OCI-LY1 (cell line): ENCODE results near the gene PPP1R14C.

ENCODE experiments used
- H2AFZ ChIP-seq: fragments of 200-600 bp; sonication (generic), shearing (Covaris generic); 2 replicates; pipeline ENCODE4 v1.6.0; 2014; ENCODE audit warnings: antibody characterized with exemption, mild to moderate bottlenecking, low read length
- H3F3A ChIP-seq: fragments of 200-600 bp; sonication (generic), shearing (Covaris generic); 2 replicates; pipeline ENCODE4 v1.6.0; 2014; ENCODE audit warnings: mild to moderate bottlenecking, antibody characterized with exemption, low read length, moderate library complexity; ENCODE audit not compliant: insufficient read depth
- H3K27ac ChIP-seq: fragments of 200-600 bp; sonication (generic); 2 replicates; pipeline ENCODE4 v1.5.1; 2014; ENCODE audit warnings: low read length, mixed run types, mild to moderate bottlenecking, low read depth; ENCODE audit not compliant: poor library complexity, severe bottlenecking
- H3K27me3 ChIP-seq: fragments of 200-600 bp; sonication (generic); 2 replicates; pipeline ENCODE4 v1.6.0; 2014; ENCODE audit warnings: antibody characterized with exemption, mild to moderate bottlenecking, low read length, moderate library complexity; ENCODE audit not compliant: insufficient read depth
- H3K36me3 ChIP-seq: fragments of 200-600 bp; sonication (generic); 2 replicates; pipeline ENCODE4 v1.6.1; 2014; ENCODE audit warnings: mild to moderate bottlenecking, antibody characterized with exemption, low read length, moderate library complexity, mixed read lengths; ENCODE audit not compliant: insufficient read depth
- H3K4me1 ChIP-seq: fragments of 200-600 bp; sonication (generic); 2 replicates; pipeline ENCODE4 v1.5.1; 2014; ENCODE audit warnings: mild to moderate bottlenecking, low read length, moderate library complexity; ENCODE audit not compliant: insufficient read depth, severe bottlenecking
- H3K4me2 ChIP-seq: fragments of 200-600 bp; sonication (generic), shearing (Covaris generic); 2 replicates; pipeline ENCODE4 v1.6.1; 2014; ENCODE audit warnings: low read length
- H3K4me3 ChIP-seq: fragments of 200-600 bp; sonication (generic); 2 replicates; pipeline ENCODE4 v1.5.1; 2014; ENCODE audit warnings: low read length, low read depth, mild to moderate bottlenecking, mixed read lengths; ENCODE audit not compliant: poor library complexity, severe bottlenecking
- H3K79me2 ChIP-seq: fragments of 200-600 bp; shearing (Covaris generic); 2 replicates; pipeline ENCODE4 v1.6.1; 2016; ENCODE audit warnings: mixed run types, low read length, mixed read lengths; ENCODE audit not compliant: insufficient read depth
- H3K9ac ChIP-seq: fragments of 200-600 bp; sonication (generic), shearing (Covaris generic); 2 replicates; pipeline ENCODE4 v1.6.1; 2014; ENCODE audit warnings: mild to moderate bottlenecking, low read length, mixed read lengths
- H3K9me2 ChIP-seq: fragments of 200-600 bp; sonication (generic), shearing (Covaris generic); 2 replicates; pipeline ENCODE4 v1.6.1; 2014; ENCODE audit warnings: low read depth, mild to moderate bottlenecking, low read length, mixed read lengths
- H3K9me3 ChIP-seq: fragments of 200-600 bp; shearing (Covaris generic); 2 replicates; pipeline ENCODE4 v1.6.1; 2014; ENCODE audit warnings: low read length, mixed read lengths
- H4K20me1 ChIP-seq: fragments of 200-600 bp; sonication (generic), shearing (Covaris generic); 2 replicates; pipeline ENCODE4 v1.6.0; 2016; ENCODE audit warnings: mild to moderate bottlenecking, low read length; ENCODE audit not compliant: insufficient read depth
- EZH2 ChIP-seq: fragments of 200-600 bp; sonication (generic), shearing (Covaris generic); IDR thresholded peaks from 2 replicates; pipeline ENCODE4 v1.8.0; 2017; ENCODE audit warnings: borderline replicate concordance, mixed run types, mild to moderate bottlenecking, antibody characterized with exemption, low read length, moderate library complexity, mixed read lengths
- TF ChIP-seq, protein P1 (sequence below): fragments of 200-600 bp; sonication (generic), shearing (Covaris generic); IDR thresholded peaks from 2 replicates; pipeline ENCODE4 v1.5.1; 2017; ENCODE audit warnings: mild to moderate bottlenecking, antibody characterized with exemption, low read length, moderate library complexity, mixed read lengths

Gene PPP1R14C

DNA sequence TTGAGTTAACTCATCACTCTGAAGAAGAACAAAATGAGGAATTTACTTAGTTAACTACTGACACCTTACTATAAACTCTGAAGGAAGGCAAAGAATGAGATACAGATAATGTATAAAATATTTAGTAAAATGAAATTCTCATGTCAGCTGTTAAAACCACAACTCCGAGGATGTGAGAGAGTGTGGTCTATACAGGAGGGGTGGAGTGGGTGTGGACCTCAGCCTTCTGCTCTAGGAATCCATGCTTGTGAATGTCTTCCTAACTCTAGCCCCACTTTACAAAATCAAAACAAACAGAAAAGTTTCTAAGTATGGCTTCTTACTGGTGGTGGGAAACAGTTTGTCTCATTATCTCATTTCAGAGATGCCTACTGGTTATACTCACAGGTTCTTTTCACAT, 14.2 kb downstream of the PPP1R14C start:
- Histone ChIP-seq H3K4me2 (no peak overlapping the region), H3K4me3 (no peak overlapping the region), H2AFZ (no peak overlapping the region), H3K27ac (no peak overlapping the region), H3F3A (no peaks in the 10 kb centered on the region), H3K9me3 (no peaks in the 10 kb centered on the region), H3K4me1 (no peaks in the 10 kb centered on the region), H3K9me2 (no peaks in the 10 kb centered on the region), H3K27me3 (no peaks in the 10 kb centered on the region), H3K79me2 (no peaks in the 10 kb centered on the region), H4K20me1 (no peaks in the 10 kb centered on the region), H3K9ac (no peak overlapping the region), H3K36me3 (no peaks in the 10 kb centered on the region)
- no peak for TF ChIP-seq EZH2
- TF ChIP-seq, protein P1, sequence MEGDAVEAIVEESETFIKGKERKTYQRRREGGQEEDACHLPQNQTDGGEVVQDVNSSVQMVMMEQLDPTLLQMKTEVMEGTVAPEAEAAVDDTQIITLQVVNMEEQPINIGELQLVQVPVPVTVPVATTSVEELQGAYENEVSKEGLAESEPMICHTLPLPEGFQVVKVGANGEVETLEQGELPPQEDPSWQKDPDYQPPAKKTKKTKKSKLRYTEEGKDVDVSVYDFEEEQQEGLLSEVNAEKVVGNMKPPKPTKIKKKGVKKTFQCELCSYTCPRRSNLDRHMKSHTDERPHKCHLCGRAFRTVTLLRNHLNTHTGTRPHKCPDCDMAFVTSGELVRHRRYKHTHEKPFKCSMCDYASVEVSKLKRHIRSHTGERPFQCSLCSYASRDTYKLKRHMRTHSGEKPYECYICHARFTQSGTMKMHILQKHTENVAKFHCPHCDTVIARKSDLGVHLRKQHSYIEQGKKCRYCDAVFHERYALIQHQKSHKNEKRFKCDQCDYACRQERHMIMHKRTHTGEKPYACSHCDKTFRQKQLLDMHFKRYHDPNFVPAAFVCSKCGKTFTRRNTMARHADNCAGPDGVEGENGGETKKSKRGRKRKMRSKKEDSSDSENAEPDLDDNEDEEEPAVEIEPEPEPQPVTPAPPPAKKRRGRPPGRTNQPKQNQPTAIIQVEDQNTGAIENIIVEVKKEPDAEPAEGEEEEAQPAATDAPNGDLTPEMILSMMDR, result no peak

DNA sequence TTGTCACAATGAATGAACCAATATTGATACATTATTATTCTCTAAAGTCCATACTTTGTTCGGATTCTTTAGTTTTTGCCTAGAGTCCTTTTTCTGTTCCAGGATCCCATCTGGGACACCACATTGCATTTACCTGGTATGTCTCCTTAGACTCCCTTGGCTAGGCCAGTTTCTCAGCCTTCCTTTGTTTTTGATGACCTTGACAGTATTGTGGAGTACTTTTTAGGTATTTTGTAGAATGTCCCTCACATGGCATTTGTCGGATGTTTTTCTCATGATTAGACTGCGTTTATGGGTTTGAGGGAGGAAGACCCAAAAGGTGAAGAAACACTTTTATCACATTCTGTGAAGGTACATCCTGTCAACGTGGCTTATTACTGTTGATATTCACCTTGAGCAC, 16.9 kb downstream of the PPP1R14C start:
- Histone ChIP-seq H3K27me3 (no peaks in the 10 kb centered on the region), H3K9ac (no peak overlapping the region), H4K20me1 (no peaks in the 10 kb centered on the region), H3K4me1 (no peaks in the 10 kb centered on the region), H3K4me2 (no peak overlapping the region), H3K79me2 (no peaks in the 10 kb centered on the region), H2AFZ (no peak overlapping the region), H3K9me3 (no peaks in the 10 kb centered on the region), H3K27ac (no peak overlapping the region), H3K9me2 (no peaks in the 10 kb centered on the region), H3F3A (no peaks in the 10 kb centered on the region), H3K4me3 (no peak overlapping the region), H3K36me3 (no peaks in the 10 kb centered on the region)
- TF ChIP-seq EZH2, result no peak
- TF ChIP-seq, protein P1, result no peak

DNA sequence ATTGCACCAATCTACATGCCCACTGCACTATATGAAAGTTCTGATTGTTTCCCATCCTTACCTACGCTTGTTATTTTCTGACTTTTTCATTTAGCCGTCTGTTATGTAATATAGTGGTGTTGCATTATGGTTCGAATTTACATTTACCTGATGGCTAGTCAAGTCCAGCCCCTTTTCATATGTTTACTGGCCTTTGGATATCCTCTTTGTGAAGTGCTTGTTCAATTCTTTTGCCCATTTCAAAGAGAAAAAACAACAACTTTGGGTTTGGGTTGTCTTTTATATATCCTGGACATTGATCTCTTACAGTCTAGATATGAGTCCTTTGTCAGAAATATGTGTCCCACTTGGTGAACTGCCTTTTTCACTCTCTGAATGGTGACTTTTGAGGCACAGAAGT, 21.1 kb downstream of the PPP1R14C start:
- Histone ChIP-seq H3K79me2 (no peaks in the 10 kb centered on the region), H3K9ac (no peak overlapping the region), H3K36me3 (no peaks in the 10 kb centered on the region; the same call in 1 of the 2 replicates), H3K27ac (no peak overlapping the region), H3K4me3 (no peak overlapping the region), H3K27me3 (no peaks in the 10 kb centered on the region), H3K9me2 (no peaks in the 10 kb centered on the region), H3F3A (no peaks in the 10 kb centered on the region), H3K4me2 (no peak overlapping the region), H2AFZ (no peak overlapping the region), H3K4me1 (peaks cover 11% of the 10 kb centered on the region), H3K9me3 (no peaks in the 10 kb centered on the region), H4K20me1 (no peaks in the 10 kb centered on the region)
- TF ChIP-seq, protein P1, result no peak
- no peak for TF ChIP-seq EZH2
